ENCODE results near the gene ABCC5. TPM values are rescaled to one million over a fixed set of nuclear protein-coding genes. Genes with fewer than 3 reads are reported as not detected.

ABCC5 gene
- total RNA-seq, 1 experiment from 2014 or later = 37.6 TPM

- no peak overlapping the region for H2BK5ac ChIP-seq (ENCODE audit: insufficient read length, low read length)
- no CpG with 5 or more reads among the region's 6 CpGs for WGBS (ENCODE audit: extremely low coverage, insufficient read length, low lambda C conversion rate)
- H3K4me2 ChIP-seq (ENCODE audit: insufficient read depth, insufficient read length, low read length) = no peak overlapping the region
- H4K8ac ChIP-seq (replicated peaks; ENCODE audit: insufficient read length, low read depth, low read length) = no peak overlapping the region
- Mint-ChIP-seq H3K27ac (no peak overlapping the region; a peak in 1 of 7 replicates), H3K4me1 (peaks cover 19 to 20% of the 10 kb centered on the region in 2 experiments), H3K9me3 (no peaks in the 10 kb centered on the region), H3K36me3 (ENCODE audit: insufficient read depth in 1 of 3, low read depth in 3 of 3) (peaks cover 26 to 39% (median 31%) of the 10 kb centered on the region in 3 experiments), H3K4me3 (no peak overlapping the region), H3K27me3 (ENCODE audit: low read depth) (no peaks in the 10 kb centered on the region)
- no peak overlapping the region for H3K27ac ChIP-seq (ENCODE audit: insufficient read length, low read depth, low read length)
- H3K4me1 ChIP-seq (ENCODE audit: insufficient read depth, low read length) = peaks cover 5% of the 10 kb centered on the region; the same call in 1 of the 2 replicates
- H3K23ac ChIP-seq (ENCODE audit: insufficient read length, low read depth, low read length) = no peak overlapping the region
- H3K4ac ChIP-seq (ENCODE audit: low read depth, low read length) = no peak overlapping the region
- H3K27me3 ChIP-seq (ENCODE audit: insufficient read depth, low read length) = no peaks in the 10 kb centered on the region
- no peak overlapping the region for H3T11ph ChIP-seq (ENCODE audit: low read length)
- H2BK120ac ChIP-seq (ENCODE audit: low read depth, low read length, poor library complexity, severe bottlenecking) = no peak overlapping the region
- no peak overlapping the region for H2BK12ac ChIP-seq (ENCODE audit: insufficient read length, low read depth, low read length)
- TF ChIP-seq, protein P1, sequence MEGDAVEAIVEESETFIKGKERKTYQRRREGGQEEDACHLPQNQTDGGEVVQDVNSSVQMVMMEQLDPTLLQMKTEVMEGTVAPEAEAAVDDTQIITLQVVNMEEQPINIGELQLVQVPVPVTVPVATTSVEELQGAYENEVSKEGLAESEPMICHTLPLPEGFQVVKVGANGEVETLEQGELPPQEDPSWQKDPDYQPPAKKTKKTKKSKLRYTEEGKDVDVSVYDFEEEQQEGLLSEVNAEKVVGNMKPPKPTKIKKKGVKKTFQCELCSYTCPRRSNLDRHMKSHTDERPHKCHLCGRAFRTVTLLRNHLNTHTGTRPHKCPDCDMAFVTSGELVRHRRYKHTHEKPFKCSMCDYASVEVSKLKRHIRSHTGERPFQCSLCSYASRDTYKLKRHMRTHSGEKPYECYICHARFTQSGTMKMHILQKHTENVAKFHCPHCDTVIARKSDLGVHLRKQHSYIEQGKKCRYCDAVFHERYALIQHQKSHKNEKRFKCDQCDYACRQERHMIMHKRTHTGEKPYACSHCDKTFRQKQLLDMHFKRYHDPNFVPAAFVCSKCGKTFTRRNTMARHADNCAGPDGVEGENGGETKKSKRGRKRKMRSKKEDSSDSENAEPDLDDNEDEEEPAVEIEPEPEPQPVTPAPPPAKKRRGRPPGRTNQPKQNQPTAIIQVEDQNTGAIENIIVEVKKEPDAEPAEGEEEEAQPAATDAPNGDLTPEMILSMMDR (conservative IDR thresholded peaks at IDR 0.05) = no peak
- no peak overlapping the region for H3K9ac ChIP-seq (ENCODE audit: extremely low read depth, insufficient read length, low read length)
- H2BK15ac ChIP-seq (ENCODE audit: low read depth, low read length) = no peak overlapping the region
- no peak overlapping the region for H2AFZ ChIP-seq (ENCODE audit: low read length)
- H4K91ac ChIP-seq (ENCODE audit: insufficient read length, low read depth, low read length) = no peak overlapping the region
- H3K9me3 ChIP-seq (ENCODE audit: control insufficient read depth, low read depth, low read length) = no peaks in the 10 kb centered on the region
- H3K79me1 ChIP-seq (ENCODE audit: insufficient read depth, low read depth, low read length, poor library complexity, severe bottlenecking) = no peaks in the 10 kb centered on the region
- no peak for DNase-seq
- H4K20me1 ChIP-seq (ENCODE audit: control insufficient read depth, insufficient read depth, insufficient read length) = no peaks in the 10 kb centered on the region
- H3K18ac ChIP-seq (ENCODE audit: insufficient read length, low read depth, low read length) = no peak overlapping the region
- H4K5ac ChIP-seq (ENCODE audit: insufficient read length, low read depth, low read length) = no peak overlapping the region
- H3K14ac ChIP-seq (ENCODE audit: insufficient read depth, low read length) = no peak overlapping the region
- H3K79me2 ChIP-seq (ENCODE audit: insufficient read depth, low read length) = peaks cover 7% of the 10 kb centered on the region; the same call in 1 of the 2 replicates
- peaks cover 7% of the 10 kb centered on the region for H3K23me2 ChIP-seq (ENCODE audit: insufficient read length, low read depth, low read length, poor library complexity, severe bottlenecking)
- H2AK5ac ChIP-seq (ENCODE audit: insufficient read length, low read length) = no peak overlapping the region
- no peak overlapping the region for H2BK20ac ChIP-seq (ENCODE audit: low read depth, low read length, poor library complexity, severe bottlenecking)
- H3K56ac ChIP-seq (ENCODE audit: insufficient read length, low read depth, low read length) = no peak overlapping the region
These were observed 5.5 kb downstream of the ABCC5 start for GRCh38 chr3:184011937-184012889.
